Hematopoietic multipotent progenitor cell treated with erythropoietin and hydrocortisone succinate and interleukin-3 and kit ligand, for 4 days (in vitro differentiated cells): ENCODE data around the gene KRTAP19-1.
A peak's percentile ranks its signal among the peaks of the same experiment; 100 is the strongest.
"Not testable (repeated sequence)": the region's sequence is repeated elsewhere in the genome, so short reads cannot be mapped to it uniquely, and the experiment has no call there.

Source experiments
- DNase-seq: peaks from one replicate; pipeline ENCODE4 v3.0.0-alpha.2; 2015

Gene KRTAP19-1

GRCh38 chr21:30480145-30480544 is at the start of gene KRTAP19-1:
Gene KRTAP19-1 (minus strand): TSS chr21:30480367. CDS start chr21:30480317, 50 bp downstream.
- no peak for DNase-seq

- no peak for DNase-seq
Observed at GRCh38 chr21:30518876-30519275, 38.7 kb upstream of the KRTAP19-1 start.

- DNase-seq, result no peak
Observed at GRCh38 chr21:30515681-30516080, 35.5 kb upstream of the KRTAP19-1 start.

- not testable (repeated sequence) for DNase-seq
Observed at GRCh38 chr21:30505621-30506205, 25.5 kb upstream of the KRTAP19-1 start.

GRCh38 chr21:30502041-30502440 is 21.9 kb upstream of the KRTAP19-1 start, which contains the start of gene KRTAP19-5:
Gene KRTAP19-5 (minus strand): TSS chr21:30502141. CDS start chr21:30502090, 51 bp downstream.
- no peak for DNase-seq

GRCh38 chr21:30497065-30497464 is 16.9 kb upstream of the KRTAP19-1 start, which contains the start of gene KRTAP19-4:
Gene KRTAP19-4 (minus strand): TSS chr21:30497165. CDS start chr21:30497110, 55 bp downstream.
- DNase-seq, result no peak

- DNase-seq, result no peak
Observed at GRCh38 chr21:30491963-30492428, 11.8 kb upstream of the KRTAP19-1 start, which contains the start of gene KRTAP19-3. Gene KRTAP19-3 (minus strand): TSS chr21:30492013. CDS start chr21:30491957, 56 bp downstream.

GRCh38 chr21:30487336-30487735 is 7.2 kb upstream of the KRTAP19-1 start, which contains the start of gene KRTAP19-2:
Gene KRTAP19-2 (minus strand): TSS chr21:30487436. CDS start chr21:30487348, 88 bp downstream.
- DNase-seq, result no peak

GRCh38 chr21:30486180-30486579 is 6.0 kb upstream of the KRTAP19-1 start:
- DNase-seq, result no peak

- DNase-seq, result no peak
Observed at GRCh38 chr21:30482130-30482529, 2.0 kb upstream of the KRTAP19-1 start.

GRCh38 chr21:30479259-30479658 is 908 bp downstream of the KRTAP19-1 start:
- DNase-seq, result no peak

GRCh38 chr21:30478004-30478403 is 2.2 kb downstream of the KRTAP19-1 start:
- no peak for DNase-seq

GRCh38 chr21:30468900-30469714 is 11.1 kb downstream of the KRTAP19-1 start:
- DNase-seq, result no peak

- DNase-seq, result peak; percentile 14
Observed at GRCh38 chr21:30463713-30464112, 16.5 kb downstream of the KRTAP19-1 start.

GRCh38 chr21:30448514-30448913 is 31.7 kb downstream of the KRTAP19-1 start:
- no peak for DNase-seq

- no peak for DNase-seq
Observed at GRCh38 chr21:30447056-30447455, 33.1 kb downstream of the KRTAP19-1 start.

GRCh38 chr21:30444204-30444603 is 36.0 kb downstream of the KRTAP19-1 start:
- no peak for DNase-seq

GRCh38 chr21:30443226-30443625 is 36.9 kb downstream of the KRTAP19-1 start:
- DNase-seq, result no peak

GRCh38 chr21:30439975-30440374 is 40.2 kb downstream of the KRTAP19-1 start, which contains the start of gene KRTAP15-1:
Gene KRTAP15-1 (plus strand): TSS chr21:30440275. CDS start chr21:30440328, 53 bp downstream.
- DNase-seq, result no peak

GRCh38 chr21:30437010-30437565 is 43.1 kb downstream of the KRTAP19-1 start:
- DNase-seq, result no peak

- DNase-seq, result peak; percentile 65
Observed at GRCh38 chr21:30434033-30434631, 46.0 kb downstream of the KRTAP19-1 start.

GRCh38 chr21:30430170-30430655 is 50.0 kb downstream of the KRTAP19-1 start, which contains the start of gene KRTAP13-4:
Gene KRTAP13-4 (plus strand): TSS chr21:30430220. CDS start chr21:30430276, 56 bp downstream.
- no peak for DNase-seq
